Left ventricle myocardium inferior (tissue), 1 donor: ENCODE data around the gene ANKRD39. TPM values are rescaled to one million over a fixed set of nuclear protein-coding genes. Genes with fewer than 3 reads are reported as not detected.
A peak's percentile ranks its signal among the peaks of the same experiment; 100 is the strongest.

Experiments
- DNase-seq: peaks from one replicate; pipeline ENCODE4 v3.0.0-alpha.2; 2020
- H3K27ac ChIP-seq: fragments of 200-600 bp; replicated peaks from 2 replicates; pipeline ENCODE4 v1.8.0; 2021
- H3K27me3 ChIP-seq: fragments of 200-600 bp; 2 replicates; pipeline ENCODE4 v1.8.0; 2021; ENCODE audit warnings: low read depth
- H3K36me3 ChIP-seq: fragments of 200-600 bp; 2 replicates; pipeline ENCODE4 v1.8.0; 2021
- H3K4me1 ChIP-seq: fragments of 200-600 bp; 2 replicates; pipeline ENCODE4 v1.8.0; 2021
- H3K4me3 ChIP-seq: fragments of 200-600 bp; 2 replicates; pipeline ENCODE4 v1.8.0; 2021; ENCODE audit warnings: mild to moderate bottlenecking, moderate library complexity
- H3K9me3 ChIP-seq: fragments of 200-600 bp; replicated peaks from 2 replicates; pipeline ENCODE4 v1.8.0; 2021
- CTCF ChIP-seq: fragments of 200-600 bp; IDR thresholded peaks from 2 replicates; pipeline ENCODE4 v1.8.0; 2021; ENCODE audit warnings: antibody characterized with exemption, mild to moderate bottlenecking, borderline replicate concordance
- intact Hi-C: fragments of 100-400 bp; cut with micrococcal nuclease; formaldehyde crosslinking; loops from one replicate; pipeline ENCODE4 v1.11.0; 2022
- microRNA-seq: library from miRNA; unstranded; fragments of <30 nt; microRNA quantifications from one replicate; pipeline ENCODE4 v1.2.0, GENCODE V29; 2020
- total RNA-seq: library from RNA; stranded (reverse); fragmentation: NEBNext Ultra II Directional; extraction: Animal tissue kit (Norgen Biotek cat#: 25700); gene quantifications from one replicate; pipeline ENCODE4 v1.2.1, GENCODE V29; 2021
- donor health status: DM: no; HTN: yes; CAD: no; lungs with severe emphysema.

The ANKRD39 gene
- total RNA-seq, 1 donor from 2014 or later, result 14.3 TPM

DNA sequence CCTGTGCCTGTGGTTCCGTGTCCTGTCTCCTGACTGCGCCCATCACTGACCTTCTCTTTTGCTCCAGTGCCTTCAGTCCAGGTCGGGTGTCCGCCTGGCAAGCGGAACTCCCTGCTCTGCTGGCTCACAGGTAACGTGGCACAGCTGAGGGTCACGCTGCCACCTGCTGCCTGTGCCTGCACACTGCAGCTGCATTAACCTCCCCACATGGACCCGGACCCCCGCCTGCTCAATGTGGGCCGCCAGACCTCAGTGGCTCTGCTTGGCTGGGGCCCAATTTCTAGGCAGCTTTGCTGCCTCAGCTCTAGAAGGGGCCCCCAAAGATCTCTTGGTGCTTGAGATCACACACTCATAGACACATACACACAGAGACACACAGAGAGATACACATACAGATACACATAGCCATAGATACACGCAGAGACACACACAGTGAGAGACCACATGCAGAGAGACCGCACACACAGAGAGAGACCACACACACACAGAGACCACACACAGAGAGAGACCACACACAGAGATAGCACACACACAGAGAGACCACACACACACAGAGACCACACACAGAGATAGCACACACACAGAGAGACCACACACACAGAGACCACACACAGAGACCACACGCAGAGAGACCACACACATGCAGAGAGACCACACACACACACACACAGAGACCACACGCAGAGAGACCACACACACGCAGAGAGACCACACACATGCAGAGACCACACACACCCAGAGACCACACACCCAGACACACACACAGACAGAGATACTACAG lies 56.6 kb downstream of the ANKRD39 start:
- Histone ChIP-seq H3K36me3 (peaks cover 58% of the 10 kb centered on the region), H3K4me3 (no peak overlapping the region), H3K9me3 (no peaks in the 10 kb centered on the region), H3K4me1 (peaks cover 7% of the 10 kb centered on the region), H3K27me3 (no peaks in the 10 kb centered on the region), H3K27ac (peak overlapping the region; percentile 59)
- TF ChIP-seq CTCF, result peak; percentile 84
- intact Hi-C loops, result no loop called here
- peak; percentile 69 for DNase-seq

DNA sequence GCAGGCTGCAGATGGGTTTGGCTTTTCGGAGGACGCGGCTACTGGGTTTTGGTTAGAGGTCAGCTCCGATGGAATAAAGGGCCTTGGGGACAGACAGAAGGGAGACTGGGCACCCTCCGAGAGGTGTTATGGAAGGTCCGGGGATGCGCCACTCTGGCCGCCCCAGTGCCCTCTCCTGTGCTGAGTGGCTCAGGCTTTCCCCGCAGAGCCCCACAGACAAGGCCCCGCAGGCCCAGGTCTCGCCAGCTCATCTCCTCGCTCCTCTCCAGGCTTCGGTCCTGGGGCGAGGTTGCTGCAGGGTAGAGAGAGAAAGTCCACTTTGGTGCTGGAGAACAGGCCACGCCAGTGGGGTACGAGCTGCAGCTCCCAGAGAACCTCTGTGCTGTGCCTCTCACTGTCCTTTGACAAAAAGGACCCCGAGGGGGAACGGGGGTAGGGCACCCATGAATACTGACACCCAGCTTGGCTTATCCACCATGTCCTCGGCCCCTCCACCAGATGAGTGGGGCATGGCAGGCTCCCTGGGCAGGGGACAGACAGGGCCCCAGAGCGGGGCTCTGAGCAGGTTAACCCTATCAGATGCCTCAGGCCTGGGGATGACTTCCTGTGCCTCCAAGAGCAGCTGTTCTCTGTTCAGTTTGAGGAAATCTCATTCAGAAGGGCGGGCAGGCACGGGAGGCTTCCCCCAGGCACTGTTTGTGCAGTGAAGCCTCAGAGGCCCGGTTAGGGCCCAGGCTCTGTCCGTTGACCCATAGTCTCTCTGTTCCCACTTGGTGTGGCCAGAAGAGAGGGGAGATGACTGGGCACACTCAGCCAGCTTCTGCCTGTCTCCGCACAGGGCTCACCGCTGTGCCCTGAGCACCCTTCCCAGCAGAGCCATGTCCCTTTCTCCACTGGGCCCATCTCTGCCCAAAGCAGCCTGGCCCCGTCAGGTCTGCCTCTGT lies 57.5 kb downstream of the ANKRD39 start:
- no peak overlapping the region for H3K4me3 ChIP-seq
- no peaks in the 10 kb centered on the region for H3K9me3 ChIP-seq
- no peak for DNase-seq
- no peak for TF ChIP-seq CTCF
- H3K27ac ChIP-seq, result peak overlapping the region; percentile 59
- H3K4me1 ChIP-seq, result peaks cover 7% of the 10 kb centered on the region
- H3K36me3 ChIP-seq, result peaks cover 58% of the 10 kb centered on the region
- H3K27me3 ChIP-seq, result no peaks in the 10 kb centered on the region
- intact Hi-C loops, result no loop called here

DNA sequence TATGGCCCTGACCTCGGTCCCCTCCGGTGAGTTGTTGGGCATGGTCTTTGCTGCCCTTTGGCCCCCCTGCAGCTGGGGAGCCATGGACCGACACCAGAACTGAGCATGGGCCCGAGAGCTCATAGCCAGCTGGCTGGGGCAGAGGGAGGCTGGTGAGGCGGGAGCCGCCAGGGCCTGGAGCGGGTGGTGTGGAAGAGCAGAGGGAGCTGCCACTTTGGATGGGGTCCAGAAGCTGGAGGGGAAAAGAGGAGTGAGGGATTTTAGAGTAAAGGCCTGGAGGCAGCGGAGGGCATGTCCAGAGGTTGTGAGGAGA lies 58.2 kb downstream of the ANKRD39 start:
- intact Hi-C loops, result no loop called here
- TF ChIP-seq CTCF, result no peak
- Histone ChIP-seq H3K9me3 (no peaks in the 10 kb centered on the region), H3K4me3 (no peak overlapping the region), H3K4me1 (peaks cover 11% of the 10 kb centered on the region), H3K27ac (no peak overlapping the region), H3K27me3 (no peaks in the 10 kb centered on the region), H3K36me3 (peaks cover 58% of the 10 kb centered on the region)
- DNase-seq, result no peak

- no peak for DNase-seq
- H3K4me3 ChIP-seq, result no peak overlapping the region
- H3K4me1 ChIP-seq, result peaks cover 16% of the 10 kb centered on the region
- H3K27ac ChIP-seq, result no peak overlapping the region
- H3K9me3 ChIP-seq, result no peaks in the 10 kb centered on the region
- H3K36me3 ChIP-seq, result peaks cover 58% of the 10 kb centered on the region
- no peak for TF ChIP-seq CTCF
- intact Hi-C loops, result no loop called here
- H3K27me3 ChIP-seq, result no peaks in the 10 kb centered on the region
These were observed 58.8 kb downstream of the ANKRD39 start for GRCh38 chr2:96798733-96799622.

Small RNA genes within 50 kb of the gene (microRNA-seq; reads per million reads assigned to microRNA genes)
- 2.5 reads per million for gene MIR3127

Other genes starting within 250 kb of the ANKRD39 start
- 31.7 TPM for gene KANSL3, start 219.7 kb downstream of the ANKRD39 start, total RNA-seq
- gene FER1L5, start 215.3 kb downstream of the ANKRD39 start, total RNA-seq, result 0.05 TPM
- gene LMAN2L, start 118.0 kb downstream of the ANKRD39 start, total RNA-seq, result 27.9 TPM
- 28.9 TPM for gene CNNM4, start 97.1 kb downstream of the ANKRD39 start, total RNA-seq
- gene CNNM3, start 41.7 kb downstream of the ANKRD39 start, total RNA-seq, result 11.1 TPM
- 14.4 TPM for gene ANKRD23, start 14.0 kb downstream of the ANKRD39 start, total RNA-seq
- 16.6 TPM for gene SEMA4C, start 12.1 kb upstream of the ANKRD39 start, total RNA-seq
- gene FAM178B, start 128.6 kb upstream of the ANKRD39 start, total RNA-seq, result 0.82 TPM
- 34.1 TPM for gene FAHD2B, start 236.9 kb upstream of the ANKRD39 start, total RNA-seq